ENCODE results near the gene SERP2. TPM values are rescaled to one million over a fixed set of nuclear protein-coding genes. Genes with fewer than 3 reads are reported as not detected.

Gene SERP2
- total RNA-seq, 2 donors from 2014 or later = 3.3 to 14.5 TPM

GRCh38 chr13:44347949-44348348 lies 25.7 kb upstream of the SERP2 start:
- H3K4me3 ChIP-seq = no peak overlapping the region
- 67% methylated on average over 3 of the region's 3 CpGs for WGBS
- DNase-seq (ENCODE audit: low spot score) = no peak
- no peaks in the 10 kb centered on the region for H3K27me3 ChIP-seq (replicated peaks; ENCODE audit: insufficient read depth)
- no peaks in the 10 kb centered on the region for H3K36me3 ChIP-seq
- no peaks in the 10 kb centered on the region for H3K4me1 ChIP-seq (replicated peaks)
- H3K9me3 ChIP-seq = no peaks in the 10 kb centered on the region
- TF ChIP-seq POLR2AphosphoS5 (IDR thresholded peaks at IDR 0.05) (no peak), POLR2A (IDR thresholded peaks at IDR 0.05) (no peak), CTCF (IDR thresholded peaks at IDR 0.05) (no peak)
- intact Hi-C loops (cut with DNase I) = no loop called here
- no peak overlapping the region for H3K27ac ChIP-seq

- no peaks in the 10 kb centered on the region for H3K36me3 ChIP-seq
- no peak overlapping the region for H3K4me3 ChIP-seq
- H3K27ac ChIP-seq = peak overlapping the region; percentile 53 to 91
- no peaks in the 10 kb centered on the region for H3K4me1 ChIP-seq (replicated peaks)
- H3K9me3 ChIP-seq = no peaks in the 10 kb centered on the region
- DNase-seq (ENCODE audit: low spot score) = peak; percentile 49
- no peaks in the 10 kb centered on the region for H3K27me3 ChIP-seq (replicated peaks; ENCODE audit: insufficient read depth)
- WGBS = 51% methylated on average over 9 of the region's 9 CpGs
- intact Hi-C loops (cut with DNase I) = no loop called here
- TF ChIP-seq POLR2AphosphoS5 (IDR thresholded peaks at IDR 0.05) (peak; percentile 76), POLR2A (IDR thresholded peaks at IDR 0.05) (no peak)
Measured at GRCh38 chr13:44350775-44351504, 22.7 kb upstream of the SERP2 start.

- 94% methylated on average over 4 of the region's 4 CpGs for WGBS
Measured at GRCh38 chr13:44351505-44351854, 22.1 kb upstream of the SERP2 start.

GRCh38 chr13:44352202-44352601 lies 21.4 kb upstream of the SERP2 start:
- DNase-seq (ENCODE audit: low spot score) = no peak
- H3K4me1 ChIP-seq (replicated peaks) = no peaks in the 10 kb centered on the region
- TF ChIP-seq POLR2AphosphoS5 (IDR thresholded peaks at IDR 0.05) = no peak
- H3K27ac ChIP-seq = peak overlapping the region in 1 of 2 donors; percentile 36
- no peaks in the 10 kb centered on the region for H3K27me3 ChIP-seq (replicated peaks; ENCODE audit: insufficient read depth)
- intact Hi-C loops (cut with DNase I) = no loop called here
- no peaks in the 10 kb centered on the region for H3K36me3 ChIP-seq
- no peak overlapping the region for H3K4me3 ChIP-seq
- WGBS = 88% methylated on average over 3 of the region's 3 CpGs
- no peaks in the 10 kb centered on the region for H3K9me3 ChIP-seq

More at GRCh38 chr13:44351505-44351854, 22.1 kb upstream of the SERP2 start:
- no peak overlapping the region for H3K4me3 ChIP-seq
- no peaks in the 10 kb centered on the region for H3K4me1 ChIP-seq (replicated peaks)
- no peaks in the 10 kb centered on the region for H3K36me3 ChIP-seq
- no peaks in the 10 kb centered on the region for H3K27me3 ChIP-seq (replicated peaks; ENCODE audit: insufficient read depth)
- TF ChIP-seq POLR2A (IDR thresholded peaks at IDR 0.05) (no peak), CTCF (IDR thresholded peaks at IDR 0.05) (no peak), POLR2AphosphoS5 (IDR thresholded peaks at IDR 0.05) (no peak)
- peak overlapping the region; percentile 53 to 91 for H3K27ac ChIP-seq
- intact Hi-C loops (cut with DNase I) = no loop called here
- H3K9me3 ChIP-seq = no peaks in the 10 kb centered on the region
- DNase-seq (ENCODE audit: low spot score) = no peak

- DNase-seq (ENCODE audit: low spot score) = no peak
- Histone ChIP-seq H3K9me3 (no peaks in the 10 kb centered on the region), H3K4me1 (replicated peaks) (no peaks in the 10 kb centered on the region), H3K27me3 (replicated peaks; ENCODE audit: insufficient read depth) (no peaks in the 10 kb centered on the region), H3K27ac (peak overlapping the region in 1 of 2 donors; percentile 36), H3K36me3 (no peaks in the 10 kb centered on the region), H3K4me3 (no peak overlapping the region)
- 78% methylated on average over 2 of the region's 2 CpGs for WGBS
- intact Hi-C loops (cut with DNase I) = no loop called here
- TF ChIP-seq CTCF (IDR thresholded peaks at IDR 0.05) (no peak), POLR2A (IDR thresholded peaks at IDR 0.05) (no peak), POLR2AphosphoS5 (IDR thresholded peaks at IDR 0.05) (no peak)
Measured at GRCh38 chr13:44352671-44353070, 21.0 kb upstream of the SERP2 start.

GRCh38 chr13:44354331-44354730 lies 19.3 kb upstream of the SERP2 start:
- H3K36me3 ChIP-seq = no peaks in the 10 kb centered on the region
- 44% methylated on average over 1 of the region's 1 CpG for WGBS

More at GRCh38 chr13:44354331-44354730, 19.3 kb upstream of the SERP2 start:
- intact Hi-C loops (cut with DNase I) = no loop called here
- H3K9me3 ChIP-seq = no peaks in the 10 kb centered on the region
- no peak overlapping the region for H3K4me3 ChIP-seq
- no peaks in the 10 kb centered on the region for H3K4me1 ChIP-seq (replicated peaks)
- H3K27ac ChIP-seq = no peak overlapping the region
- DNase-seq (ENCODE audit: low spot score) = no peak
- TF ChIP-seq POLR2AphosphoS5 (IDR thresholded peaks at IDR 0.05) = no peak
- no peak for TF ChIP-seq CTCF (IDR thresholded peaks at IDR 0.05)
- no peak for TF ChIP-seq POLR2A (IDR thresholded peaks at IDR 0.05)
- no peaks in the 10 kb centered on the region for H3K27me3 ChIP-seq (replicated peaks; ENCODE audit: insufficient read depth)

All from prostate gland (tissue), 2 donors.